ENCODE results near the gene SLC16A3. TPM values are rescaled to one million over a fixed set of nuclear protein-coding genes. Genes with fewer than 3 reads are reported as not detected.

Gene SLC16A3
- polyA plus RNA-seq, 1 donor (not counting 4 experiments of a cell fraction or from before 2014, with no cell fraction given), result 35.7 TPM

DNA sequence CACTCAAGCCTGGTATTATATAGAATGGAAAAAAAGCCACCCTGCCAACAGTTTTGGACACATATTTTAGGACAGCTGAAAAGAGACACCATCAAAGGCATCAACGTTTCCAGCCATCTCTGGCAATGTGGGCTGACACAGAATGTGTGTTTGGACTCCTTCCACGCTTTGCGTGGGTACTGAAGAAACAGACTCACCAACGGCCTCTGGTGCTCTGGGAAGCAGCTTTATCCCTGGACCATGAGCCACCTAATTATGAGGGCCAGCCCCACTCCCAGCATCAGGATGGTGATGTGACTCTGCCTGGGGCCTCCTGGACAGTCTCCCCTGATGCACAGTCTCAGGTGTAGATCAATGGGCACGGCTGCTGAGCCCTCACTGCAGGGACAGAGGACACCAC lies 44.1 kb upstream of the SLC16A3 start:
- Histone ChIP-seq H3K36me3 (ENCODE audit: control insufficient read depth in 2 of 2, extremely low read depth in 1 of 2, insufficient read depth in 2 of 2, low read length in 2 of 2) (peaks cover 2 to 28% of the 10 kb centered on the region in 2 experiments), H3K9ac (ENCODE audit: control insufficient read depth, extremely low read depth, insufficient read depth, low read length) (no peak overlapping the region), H3K4me2 (ENCODE audit: control insufficient read depth, extremely low read depth, insufficient read depth, low read depth, low read length) (no peak overlapping the region), H2AFZ (ENCODE audit: control insufficient read depth, low read length) (no peak overlapping the region), H4K20me1 (ENCODE audit: control insufficient read depth, extremely low read depth, insufficient read depth, low read length) (no peaks in the 10 kb centered on the region), H3K9me3 (ENCODE audit: control insufficient read depth, low read depth, low read length) (no peaks in the 10 kb centered on the region), H3K4me1 (ENCODE audit: control insufficient read depth, extremely low read depth, insufficient read depth, low read length) (no peaks in the 10 kb centered on the region), H3K27ac (ENCODE audit: control insufficient read depth, insufficient read depth, low read length) (no peak overlapping the region), H3K27me3 (ENCODE audit: control insufficient read depth, extremely low read depth, insufficient read depth, low read length) (no peaks in the 10 kb centered on the region), H3K9me1 (ENCODE audit: control insufficient read depth, extremely low read depth, insufficient read depth, low read length) (peaks cover 3% of the 10 kb centered on the region), H3K4me3 (ENCODE audit: control insufficient read depth in 2 of 3, extremely low read depth in 1 of 3, insufficient read depth in 2 of 3, low read depth in 1 of 3, low read length in 3 of 3) (no peak overlapping the region), H3K79me2 (ENCODE audit: control insufficient read depth, insufficient read depth, low read length) (no peaks in the 10 kb centered on the region)
- dilution Hi-C loops (cut with MboI; ENCODE audit: extremely low pct_ligation_motif_present, low sequenced_read_pairs), result no loop called here
- no peak for TF ChIP-seq EZH2 (IDR thresholded peaks at IDR 0.05; ENCODE audit: low read length)
- TF ChIP-seq, protein P1, sequence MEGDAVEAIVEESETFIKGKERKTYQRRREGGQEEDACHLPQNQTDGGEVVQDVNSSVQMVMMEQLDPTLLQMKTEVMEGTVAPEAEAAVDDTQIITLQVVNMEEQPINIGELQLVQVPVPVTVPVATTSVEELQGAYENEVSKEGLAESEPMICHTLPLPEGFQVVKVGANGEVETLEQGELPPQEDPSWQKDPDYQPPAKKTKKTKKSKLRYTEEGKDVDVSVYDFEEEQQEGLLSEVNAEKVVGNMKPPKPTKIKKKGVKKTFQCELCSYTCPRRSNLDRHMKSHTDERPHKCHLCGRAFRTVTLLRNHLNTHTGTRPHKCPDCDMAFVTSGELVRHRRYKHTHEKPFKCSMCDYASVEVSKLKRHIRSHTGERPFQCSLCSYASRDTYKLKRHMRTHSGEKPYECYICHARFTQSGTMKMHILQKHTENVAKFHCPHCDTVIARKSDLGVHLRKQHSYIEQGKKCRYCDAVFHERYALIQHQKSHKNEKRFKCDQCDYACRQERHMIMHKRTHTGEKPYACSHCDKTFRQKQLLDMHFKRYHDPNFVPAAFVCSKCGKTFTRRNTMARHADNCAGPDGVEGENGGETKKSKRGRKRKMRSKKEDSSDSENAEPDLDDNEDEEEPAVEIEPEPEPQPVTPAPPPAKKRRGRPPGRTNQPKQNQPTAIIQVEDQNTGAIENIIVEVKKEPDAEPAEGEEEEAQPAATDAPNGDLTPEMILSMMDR (optimal IDR thresholded peaks at IDR 0.05 in 1 of 3, IDR thresholded peaks at IDR 0.05 in 1 of 3, conservative IDR thresholded peaks at IDR 0.05 in 1 of 3; ENCODE audit: extremely low read depth in 1 of 3, insufficient read depth in 2 of 3, low read length in 3 of 3), result no peak
- FAIRE-seq (no peak), DNase-seq (ENCODE audit: low read depth, low spot score) (no peak)

DNA sequence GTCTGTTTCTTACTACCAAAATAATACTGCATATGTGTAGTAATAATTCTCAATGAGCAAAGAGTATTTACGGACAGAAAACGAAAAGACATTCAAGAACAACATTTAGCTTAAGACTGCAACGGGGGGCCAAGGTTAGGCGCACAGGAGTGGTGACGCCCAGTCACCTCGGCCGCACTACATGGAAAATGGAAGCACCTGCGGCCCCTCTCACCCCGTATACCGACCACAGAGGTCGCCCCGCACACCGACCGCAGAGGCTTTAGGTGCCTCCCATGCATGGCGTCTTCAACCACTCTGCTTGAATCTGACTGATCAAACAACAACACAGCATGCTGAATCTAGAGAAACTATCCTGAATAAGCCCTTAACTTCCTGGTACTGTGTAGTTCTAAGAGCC lies 42.6 kb upstream of the SLC16A3 start:
- dilution Hi-C loops (cut with MboI; ENCODE audit: extremely low pct_ligation_motif_present, low sequenced_read_pairs), result no loop called here

More for the DNA sequence above, 42.6 kb upstream of the SLC16A3 start:
- H3K4me1 ChIP-seq (ENCODE audit: control insufficient read depth, extremely low read depth, insufficient read depth, low read length), result no peaks in the 10 kb centered on the region
- no peaks in the 10 kb centered on the region for H4K20me1 ChIP-seq (ENCODE audit: control insufficient read depth, extremely low read depth, insufficient read depth, low read length)
- DNase-seq (ENCODE audit: low read depth, low spot score), result no peak
- H3K4me3 ChIP-seq (ENCODE audit: control insufficient read depth in 2 of 3, extremely low read depth in 1 of 3, insufficient read depth in 2 of 3, low read depth in 1 of 3, low read length in 3 of 3), result no peak overlapping the region
- no peak for TF ChIP-seq EZH2 (IDR thresholded peaks at IDR 0.05; ENCODE audit: low read length)
- TF ChIP-seq, protein P1 (optimal IDR thresholded peaks at IDR 0.05 in 1 of 3, IDR thresholded peaks at IDR 0.05 in 1 of 3, conservative IDR thresholded peaks at IDR 0.05 in 1 of 3; ENCODE audit: extremely low read depth in 1 of 3, insufficient read depth in 2 of 3, low read length in 3 of 3), result no peak
- H2AFZ ChIP-seq (ENCODE audit: control insufficient read depth, low read length), result no peak overlapping the region
- no peak overlapping the region for H3K27ac ChIP-seq (ENCODE audit: control insufficient read depth, insufficient read depth, low read length)
- H3K9ac ChIP-seq (ENCODE audit: control insufficient read depth, extremely low read depth, insufficient read depth, low read length), result no peak overlapping the region
- peaks cover 2 to 28% of the 10 kb centered on the region in 2 experiments for H3K36me3 ChIP-seq (ENCODE audit: control insufficient read depth in 2 of 2, extremely low read depth in 1 of 2, insufficient read depth in 2 of 2, low read length in 2 of 2)
- H3K4me2 ChIP-seq (ENCODE audit: control insufficient read depth, extremely low read depth, insufficient read depth, low read depth, low read length), result no peak overlapping the region
- peaks cover 3% of the 10 kb centered on the region for H3K9me1 ChIP-seq (ENCODE audit: control insufficient read depth, extremely low read depth, insufficient read depth, low read length)
- no peaks in the 10 kb centered on the region for H3K79me2 ChIP-seq (ENCODE audit: control insufficient read depth, insufficient read depth, low read length)
- no peaks in the 10 kb centered on the region for H3K9me3 ChIP-seq (ENCODE audit: control insufficient read depth, low read depth, low read length)
- FAIRE-seq, result no peak
- H3K27me3 ChIP-seq (ENCODE audit: control insufficient read depth, extremely low read depth, insufficient read depth, low read length), result no peaks in the 10 kb centered on the region

Data from keratinocyte (primary cell).